Renal pelvis (tissue), 12 donors: ENCODE data around the gene PPM1E. TPM values are rescaled to one million over a fixed set of nuclear protein-coding genes. Genes with fewer than 3 reads are reported as not detected.
"Not testable (repeated sequence)": the region's sequence is repeated elsewhere in the genome, so short reads cannot be mapped to it uniquely, and the experiment has no call there.

ENCODE experiments used
- DNase-seq: peaks from one replicate; pipeline ENCODE4 v3.0.0-alpha.2; 2013
- long read RNA-seq, 16 experiments: transcript quantifications; one replicate each; lab custom pipeline, GENCODE V29; 2026
- polyA plus RNA-seq, 3 donors: library from polyadenylated mRNA; unstranded; fragments of 120-200 nt; gene quantifications; one replicate each; pipeline ENCODE4 v1.2.1, GENCODE V29; 2013; ENCODE audit not compliant: insufficient read length in 3 of 3

PPM1E gene
- 1 to 10 TPM; 3.0 to 4.3 (median 4.2) TPM for polyA plus RNA-seq
- long read RNA-seq, donor 1, result 0 reads
- long read RNA-seq, donor 2, full-length matches to known transcripts, result 1 of 8 reads
- long read RNA-seq, donor 2, partial matches to known transcripts, result 7 of 8 reads
- long read RNA-seq, donor 2, other reads (novel, unspliced or antisense), result 0 of 8 reads
- long read RNA-seq, donor 3, full-length matches to known transcripts, result 1 of 1 reads
- long read RNA-seq, donor 3, partial matches to known transcripts, result 0 of 1 reads
- long read RNA-seq, donor 3, other reads (novel, unspliced or antisense), result 0 of 1 reads
- long read RNA-seq, donor 4, result 0 reads
- long read RNA-seq, donor 5, result 0 reads
- long read RNA-seq, donor 6, partial matches to known transcripts, result 5 of 5 reads
- long read RNA-seq, donor 6, other reads (novel, unspliced or antisense), result 0 of 5 reads
- long read RNA-seq, donor 7, full-length matches to known transcripts, result 1 of 1 reads
- long read RNA-seq, donor 7, partial matches to known transcripts, result 0 of 1 reads
- long read RNA-seq, donor 7, other reads (novel, unspliced or antisense), result 0 of 1 reads
- long read RNA-seq, donor 8, result 0 reads
- long read RNA-seq, donor 9, result 0 reads
- long read RNA-seq, donor 10, partial matches to known transcripts, result 11 of 11 reads
- long read RNA-seq, donor 10, other reads (novel, unspliced or antisense), result 0 of 11 reads
- long read RNA-seq, donor 11, result 0 reads
- long read RNA-seq, donor 12, full-length matches to known transcripts, result 1 of 13 reads
- long read RNA-seq, donor 12, partial matches to known transcripts, result 12 of 13 reads
- long read RNA-seq, donor 12, other reads (novel, unspliced or antisense), result 0 of 13 reads
- long read RNA-seq, donor 13, result 0 reads
- long read RNA-seq, donor 14, result 0 reads
- long read RNA-seq, donor 15, result 0 reads
- long read RNA-seq, donor 16, full-length matches to known transcripts, result 1 of 6 reads
- long read RNA-seq, donor 16, partial matches to known transcripts, result 5 of 6 reads
- long read RNA-seq, donor 16, other reads (novel, unspliced or antisense), result 0 of 6 reads

- DNase-seq, result peak; percentile 90
These were observed at the start of gene PPM1E for GRCh38 chr17:58755577-58756245. Gene PPM1E (plus strand): TSS chr17:58755854.

DNA sequence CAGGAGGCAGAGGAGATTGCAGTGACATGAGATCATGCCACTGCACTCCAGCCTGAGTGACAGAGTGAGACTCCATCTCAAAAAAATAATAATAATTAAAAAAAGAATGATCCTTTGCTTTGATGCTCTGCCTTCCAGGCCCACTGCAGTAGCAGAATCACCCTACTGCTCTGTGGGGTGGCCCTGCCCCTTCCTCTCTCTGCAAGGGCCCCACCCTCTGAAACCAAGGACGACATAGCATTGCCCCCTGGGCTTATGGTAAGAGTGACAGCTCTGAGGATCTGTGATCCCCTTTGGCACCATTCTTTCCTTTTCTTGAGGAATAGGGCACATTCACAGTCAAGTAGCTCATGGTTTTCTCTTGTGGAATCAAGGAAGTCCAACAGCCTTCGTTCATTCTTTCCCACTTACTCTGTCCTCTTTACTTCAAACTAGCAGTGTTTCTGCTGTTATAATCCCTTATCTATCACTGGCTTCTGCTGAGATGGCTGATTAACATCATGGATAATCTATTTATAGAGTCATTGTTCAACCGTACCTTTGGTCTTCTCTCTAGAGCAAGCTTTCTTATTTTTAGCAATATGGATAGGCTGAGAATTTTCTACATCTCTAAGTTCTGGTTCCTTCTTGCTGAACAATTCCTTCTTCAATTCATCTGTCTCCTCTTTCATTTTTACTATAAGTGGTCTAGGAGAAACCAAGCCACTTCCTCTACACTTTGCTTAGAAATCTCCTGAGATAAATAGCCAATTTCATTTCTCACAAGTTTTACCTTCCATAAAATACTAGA lies 49.1 kb upstream of the PPM1E start:
- no peak for DNase-seq

- DNase-seq, result peak; percentile 53
These were observed 44.6 kb upstream of the PPM1E start for GRCh38 chr17:58710948-58711552.

GRCh38 chr17:58722274-58722673 lies 33.4 kb upstream of the PPM1E start:
- no peak for DNase-seq

- DNase-seq, result no peak
These were observed 33.0 kb upstream of the PPM1E start for GRCh38 chr17:58722696-58723095.

- DNase-seq, result no peak
These were observed 26.9 kb upstream of the PPM1E start for GRCh38 chr17:58728798-58729197.

GRCh38 chr17:58730937-58731336 lies 24.7 kb upstream of the PPM1E start:
- no peak for DNase-seq

- DNase-seq, result no peak
These were observed 21.6 kb upstream of the PPM1E start for GRCh38 chr17:58734040-58734439.

DNA sequence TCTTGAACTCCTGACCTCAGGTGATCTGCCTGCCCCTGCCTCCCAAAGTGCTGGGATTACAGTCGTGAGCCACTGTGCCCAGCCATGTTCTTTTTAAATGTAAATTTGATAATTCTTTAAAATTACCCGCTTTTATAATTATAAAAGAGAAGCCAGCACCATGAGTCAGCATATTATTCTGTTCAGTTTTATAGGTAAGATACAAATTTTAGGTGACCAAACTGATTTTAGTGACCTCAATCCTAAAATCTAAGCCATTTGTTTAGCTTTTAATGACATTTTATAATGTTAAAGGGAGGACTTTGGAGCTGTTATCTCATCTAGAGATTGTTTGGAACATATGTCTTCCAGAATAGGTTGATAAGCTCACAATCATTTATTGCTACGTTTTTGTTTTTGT lies 20.8 kb upstream of the PPM1E start:
- no peak for DNase-seq

GRCh38 chr17:58741121-58741625 lies 14.5 kb upstream of the PPM1E start:
- no peak for DNase-seq

- DNase-seq, result no peak
These were observed 8.0 kb upstream of the PPM1E start for GRCh38 chr17:58747674-58748073.

DNA sequence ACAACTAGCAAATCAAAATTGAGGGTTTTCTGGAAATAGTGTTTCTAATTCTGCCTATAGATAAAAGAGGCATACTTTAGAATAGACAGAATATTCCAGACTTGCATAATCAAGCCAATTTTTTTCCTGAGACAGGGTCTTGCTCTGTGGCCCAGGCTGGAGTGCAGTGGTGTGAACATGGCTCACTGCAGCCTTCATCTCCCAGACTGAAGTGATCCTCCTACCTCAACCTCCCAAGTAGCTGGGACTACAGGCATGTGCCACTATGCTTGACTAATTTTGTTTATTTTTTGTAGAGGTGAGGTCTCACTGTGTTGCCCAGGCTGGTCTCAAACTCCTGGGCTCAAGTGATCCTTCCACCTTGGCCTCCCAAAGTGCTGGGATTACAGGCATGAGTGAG lies 6.0 kb upstream of the PPM1E start:
- not testable (repeated sequence) for DNase-seq

- no peak for DNase-seq
These were observed 2.6 kb upstream of the PPM1E start for GRCh38 chr17:58753026-58753425.

DNA sequence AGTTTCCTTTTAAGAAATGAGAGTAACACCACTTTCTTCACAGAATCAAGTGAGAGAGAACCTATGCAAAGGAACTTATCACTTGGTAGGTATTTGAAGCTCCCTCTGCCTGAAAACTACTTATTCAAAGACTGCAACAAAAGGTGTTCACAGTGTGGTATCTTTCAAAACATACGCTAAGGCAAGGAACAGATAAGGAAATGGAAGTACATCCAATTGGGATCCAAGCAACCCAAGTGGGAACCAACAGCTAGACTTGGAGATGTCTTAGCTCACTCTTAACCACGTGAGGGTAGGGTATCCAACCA lies 431 bp upstream of the PPM1E start:
- no peak for DNase-seq

- peak; percentile 17 for DNase-seq
These were observed 850 bp downstream of the PPM1E start for GRCh38 chr17:58756246-58757161.

DNA sequence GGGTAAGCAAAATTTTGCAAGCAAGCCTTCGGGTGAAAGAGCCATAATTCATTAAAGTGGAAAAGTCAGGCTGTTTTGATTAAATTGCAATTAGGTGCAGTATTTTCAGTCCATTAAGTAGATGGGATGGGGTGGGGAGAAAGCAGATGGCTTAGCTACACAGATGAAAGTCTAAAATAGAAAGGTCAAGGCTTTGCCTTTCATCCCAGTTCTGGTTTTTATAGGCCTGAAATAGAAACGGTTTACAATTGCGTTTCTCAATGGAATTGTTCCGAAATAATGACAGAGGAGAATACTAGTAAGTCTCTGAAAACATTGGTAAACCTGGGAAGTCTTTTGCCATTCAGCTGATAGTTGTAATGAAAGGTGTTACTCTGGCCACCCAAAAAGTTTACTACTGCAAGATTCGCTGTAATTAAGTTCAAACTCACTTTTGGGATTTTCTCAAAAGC lies 1.5 kb downstream of the PPM1E start:
- DNase-seq, result no peak

GRCh38 chr17:58758890-58759289 lies 3.2 kb downstream of the PPM1E start:
- DNase-seq, result no peak

GRCh38 chr17:58759522-58759921 lies 3.9 kb downstream of the PPM1E start:
- DNase-seq, result no peak

- no peak for DNase-seq
These were observed 4.6 kb downstream of the PPM1E start for GRCh38 chr17:58760248-58760647.

DNA sequence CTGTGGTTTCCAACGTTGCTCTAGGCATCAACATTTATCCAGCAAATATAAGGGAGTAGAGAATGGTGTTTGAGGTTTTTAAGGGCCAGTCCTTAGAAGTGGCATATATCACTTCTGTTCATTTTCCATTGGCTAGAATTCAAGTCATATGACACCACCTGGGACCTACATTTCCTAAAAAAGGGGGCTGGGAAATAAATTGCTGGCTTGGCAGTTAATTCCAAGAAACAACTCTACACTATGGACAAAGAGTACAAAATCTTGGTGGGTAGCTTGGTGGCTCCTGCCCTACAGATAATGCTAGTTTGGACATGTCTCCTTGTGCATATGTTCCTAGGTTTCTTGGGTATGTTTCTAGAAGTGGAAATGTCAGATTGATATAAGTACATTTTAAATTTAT lies 7.6 kb downstream of the PPM1E start:
- DNase-seq, result no peak
